GM23338 (cell line): ENCODE measurements around the gene UBXN4. TPM values are rescaled to one million over a fixed set of nuclear protein-coding genes. Genes with fewer than 3 reads are reported as not detected.

Experiments
- ATAC-seq: fragments of 200-7000 bp; cut with Tn5 transposase; 3 replicates; pipeline ENCODE4 v1.9.1; 2020
- DNase-seq: peaks from one replicate; pipeline ENCODE4 v3.0.0-alpha.2; 2015; ENCODE audit warnings: low spot score
- H2AFZ ChIP-seq: fragments of 200-600 bp; sonication (generic); 2 replicates; pipeline ENCODE4 v1.8.0; 2016; ENCODE audit warnings: antibody characterized with exemption, mild to moderate bottlenecking, moderate library complexity
- H3F3A ChIP-seq: fragments of 200-600 bp; sonication (generic); replicated peaks from 2 replicates; pipeline ENCODE4 v1.8.0; 2017; ENCODE audit warnings: antibody characterized with exemption, mixed run types, low read depth
- H3K27ac ChIP-seq: fragments of 200-600 bp; sonication (generic); 2 replicates; pipeline ENCODE4 v1.6.1; 2016; ENCODE audit warnings: low read depth
- H3K27me3 ChIP-seq: fragments of 200-600 bp; sonication (generic); 2 replicates; pipeline ENCODE4 v1.8.0; 2016; ENCODE audit warnings: mild to moderate bottlenecking, mixed run types, moderate library complexity; ENCODE audit not compliant: insufficient read depth
- H3K36me3 ChIP-seq: fragments of 200-600 bp; sonication (generic); 2 replicates; pipeline ENCODE4 v1.8.0; 2016; ENCODE audit warnings: mild to moderate bottlenecking; ENCODE audit not compliant: insufficient read depth
- H3K4me1 ChIP-seq: fragments of 200-600 bp; sonication (generic); 2 replicates; pipeline ENCODE4 v1.8.0; 2016; ENCODE audit warnings: mild to moderate bottlenecking, moderate library complexity; ENCODE audit not compliant: insufficient read depth
- H3K4me2 ChIP-seq: fragments of 200-600 bp; sonication (generic); 2 replicates; pipeline ENCODE4 v1.7.1; 2017; ENCODE audit warnings: mixed run types
- H3K4me3 ChIP-seq: fragments of 200-600 bp; sonication (generic); 2 replicates; pipeline ENCODE4 v1.6.1; 2016; ENCODE audit warnings: mixed run types
- H3K79me2 ChIP-seq: fragments of 200-600 bp; sonication (generic); replicated peaks from 2 replicates; pipeline ENCODE4 v1.8.0; 2017; ENCODE audit warnings: mild to moderate bottlenecking; ENCODE audit not compliant: insufficient read depth
- H3K9me2 ChIP-seq: fragments of 200-600 bp; sonication (generic); 2 replicates; pipeline ENCODE4 v1.8.0; 2017; ENCODE audit not compliant: insufficient read depth
- H4K20me1 ChIP-seq: fragments of 200-600 bp; sonication (generic); replicated peaks from 2 replicates; pipeline ENCODE4 v1.8.0; 2017; ENCODE audit warnings: mild to moderate bottlenecking; ENCODE audit not compliant: insufficient read depth
- H3K27ac Mint-ChIP-seq: 2 replicates; pipeline ENCODE4 v1.8.0; 2020; ENCODE audit warnings: inconsistent platforms, mild to moderate bottlenecking, moderate library complexity, mixed read lengths
- H3K27me3 Mint-ChIP-seq: 3 replicates; pipeline ENCODE4 v1.8.0; 2022; ENCODE audit warnings: low read depth, mild to moderate bottlenecking, moderate library complexity, mixed read lengths, inconsistent platforms; ENCODE audit not compliant: insufficient read depth, poor library complexity
- H3K36me3 Mint-ChIP-seq: 3 replicates; pipeline ENCODE4 v1.8.0; 2021; ENCODE audit warnings: low read depth, mild to moderate bottlenecking, inconsistent platforms, moderate library complexity, mixed read lengths
- H3K4me1 Mint-ChIP-seq: 3 replicates; pipeline ENCODE4 v1.8.0; 2020; ENCODE audit warnings: mild to moderate bottlenecking, inconsistent platforms, mixed read lengths
- H3K4me3 Mint-ChIP-seq: 3 replicates; pipeline ENCODE4 v1.8.0; 2021; ENCODE audit warnings: moderate library complexity, mild to moderate bottlenecking, inconsistent platforms, mixed read lengths
- H3K9me3 Mint-ChIP-seq: 3 replicates; pipeline ENCODE4 v1.8.0; 2020; ENCODE audit warnings: moderate library complexity, mild to moderate bottlenecking, inconsistent platforms, mixed read lengths
- JUNB ChIP-seq: IDR thresholded peaks from one replicate; pipeline ENCODE4 v1.6.1; 2016; ENCODE audit warnings: antibody characterized with exemption; ENCODE audit not compliant: unreplicated experiment
- ZNF462 ChIP-seq: fragments of 250-450 bp; sonication (Bioruptor Pico); IDR thresholded peaks from 2 replicates; pipeline ENCODE4 v1.5.0; 2020; ENCODE audit warnings: mild to moderate bottlenecking, moderate library complexity
- polyA plus RNA-seq: library from polyadenylated mRNA; unstranded; fragments of >200 nt; fragmentation: Nextera tagmentation; extraction: Ambion mirVana; gene quantifications from 2 replicates; pipeline ENCODE4 v1.2.1, GENCODE V29; 2016
- total RNA-seq: library from RNA; depleted of rRNA; stranded (reverse); fragments of >200 nt; shearing (Covaris generic); gene quantifications from 2 replicates; pipeline ENCODE4 v1.2.3, GENCODE V29; 2014

Gene UBXN4
- total and polyA plus RNA-seq, 2 experiments from 2014 or later = 57.6 to 226 TPM

GRCh38 chr2:135732561-135732960, 9.1 kb upstream of the UBXN4 start (continued):
- no peak for TF ChIP-seq ZNF462

DNA sequence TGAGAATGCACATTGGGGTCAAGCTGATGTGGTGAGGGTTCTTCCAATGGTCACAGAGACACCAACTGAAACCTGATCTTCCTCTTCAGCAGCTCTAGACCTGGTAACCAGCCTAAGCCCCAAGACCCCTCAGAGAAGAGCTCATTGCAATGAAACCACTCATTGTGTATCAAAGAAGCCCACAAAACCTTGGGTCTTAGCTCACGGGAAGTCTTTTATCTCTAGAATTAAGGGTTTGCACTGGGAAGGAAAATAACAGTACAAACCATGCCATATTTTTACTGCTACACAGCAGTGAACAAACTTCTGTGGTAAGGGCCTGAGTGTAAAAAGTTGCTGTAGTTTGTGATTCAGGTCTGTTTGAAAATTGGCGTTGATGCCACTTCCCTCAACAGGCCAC, 8.6 kb upstream of the UBXN4 start:
- H3K4me3 Mint-ChIP-seq = no peak overlapping the region
- Histone ChIP-seq H3F3A (no peaks in the 10 kb centered on the region), H3K79me2 (no peaks in the 10 kb centered on the region), H2AFZ (no peak overlapping the region), H3K9me2 (no peaks in the 10 kb centered on the region), H3K4me3 (no peak overlapping the region), H3K4me1 (no peaks in the 10 kb centered on the region), H3K4me2 (no peak overlapping the region), H3K27ac (no peak overlapping the region), H3K27me3 (no peaks in the 10 kb centered on the region), H4K20me1 (no peaks in the 10 kb centered on the region), H3K36me3 (no peaks in the 10 kb centered on the region)
- H3K27me3 Mint-ChIP-seq = peaks cover 2% of the 10 kb centered on the region
- no peak for DNase-seq
- no peaks in the 10 kb centered on the region for H3K4me1 Mint-ChIP-seq
- TF ChIP-seq JUNB = no peak
- no peak for TF ChIP-seq ZNF462
- no peak overlapping the region for H3K27ac Mint-ChIP-seq
- no peaks in the 10 kb centered on the region for H3K36me3 Mint-ChIP-seq
- H3K9me3 Mint-ChIP-seq = no peaks in the 10 kb centered on the region
- no peak for ATAC-seq
